ENCODE data around the gene AAGAB.
"Not testable (repeated sequence)": the region's sequence is repeated elsewhere in the genome, so short reads cannot be mapped to it uniquely, and the experiment has no call there.

AAGAB gene

GRCh38 chr15:67170143-67170925, 84.1 kb downstream of the AAGAB start:
- DNase-seq: no peak

- no peak for DNase-seq
Observed at GRCh38 chr15:67168694-67169093, 85.8 kb downstream of the AAGAB start.

DNA sequence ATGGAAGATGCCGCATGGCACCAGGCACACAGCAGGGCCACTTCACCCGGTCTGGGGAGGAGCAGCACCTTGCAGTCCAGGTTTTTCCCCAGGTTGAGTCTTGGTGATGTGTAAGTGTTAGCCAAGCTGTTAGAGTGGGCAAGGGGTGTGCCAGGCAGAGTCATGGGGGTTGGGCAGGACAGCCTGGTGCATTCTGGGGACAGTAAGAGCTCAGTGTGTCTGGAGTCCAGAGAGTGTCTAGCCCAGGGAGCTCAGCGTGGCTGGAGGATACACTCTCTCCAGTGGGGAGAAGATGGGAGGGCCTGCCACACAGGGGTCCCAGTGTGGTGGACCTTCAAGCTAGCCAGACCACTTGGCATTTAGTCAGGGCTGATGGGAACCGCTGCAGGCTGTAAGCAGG, 87.4 kb downstream of the AAGAB start:
- DNase-seq: no peak

DNA sequence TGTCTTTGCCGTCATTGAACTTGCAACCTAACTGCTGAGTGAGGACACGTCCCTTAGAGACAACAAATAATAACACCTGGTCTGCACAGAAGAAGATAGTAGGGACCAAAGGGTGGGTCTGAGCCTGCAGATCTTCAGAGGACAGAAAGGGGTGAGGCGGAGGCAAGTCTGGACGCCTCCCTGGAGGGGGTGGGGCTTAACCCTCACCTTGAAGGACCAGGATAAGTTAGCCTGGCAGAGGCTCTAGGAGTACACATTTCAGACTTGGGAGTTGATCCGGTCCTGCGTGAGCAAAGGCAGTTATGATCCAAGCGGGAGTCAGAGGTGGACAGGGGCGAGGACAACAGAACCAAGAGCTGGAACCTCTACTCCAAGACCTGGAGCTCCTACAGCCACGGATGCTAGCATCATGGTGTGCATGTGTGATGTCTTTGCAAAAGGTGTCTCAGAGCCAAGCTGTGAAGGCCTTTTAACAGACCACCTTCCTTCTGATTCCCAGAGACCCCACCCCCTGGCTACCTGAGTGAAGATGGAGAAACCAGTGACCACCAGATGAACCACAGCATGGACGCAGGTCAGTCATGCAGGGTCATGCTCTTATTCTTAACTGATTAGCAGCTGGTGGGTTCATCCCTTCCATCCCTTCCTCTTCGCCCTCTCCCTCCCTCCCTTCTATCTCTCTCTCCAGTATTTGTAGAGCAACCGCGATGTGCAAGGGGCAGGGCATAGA, 88.0 kb downstream of the AAGAB start:
- no peak for DNase-seq

- DNase-seq: no peak
Observed at GRCh38 chr15:67165254-67166253, 88.9 kb downstream of the AAGAB start.

GRCh38 chr15:67164811-67165253, 89.6 kb downstream of the AAGAB start:
- DNase-seq: no peak

GRCh38 chr15:67164401-67164791, 90.1 kb downstream of the AAGAB start:
- DNase-seq: no peak

- no peak for DNase-seq
Observed at GRCh38 chr15:67163180-67163579, 91.3 kb downstream of the AAGAB start.

DNA sequence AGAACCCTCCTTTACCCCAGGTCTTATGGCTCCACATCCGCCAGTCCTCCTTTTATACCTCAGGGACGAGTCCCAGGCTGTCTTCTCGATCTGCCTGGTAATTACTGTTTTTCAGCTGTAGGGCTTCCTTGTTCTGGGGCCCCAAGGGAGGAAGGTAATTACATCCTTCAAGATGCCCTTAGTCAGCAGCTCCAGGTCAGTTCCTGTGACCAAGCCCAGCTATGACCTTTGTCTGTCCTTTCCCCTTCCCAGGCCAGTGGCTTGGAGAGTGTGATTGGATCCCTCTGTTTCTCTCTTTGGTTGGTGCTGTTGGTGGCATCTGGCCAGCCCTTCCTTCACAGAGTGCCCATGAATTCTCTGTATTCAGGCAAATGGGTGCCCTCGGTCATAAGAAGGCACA, 92.6 kb downstream of the AAGAB start:
- DNase-seq: no peak

GRCh38 chr15:67161412-67161811, 93.0 kb downstream of the AAGAB start:
- no peak for DNase-seq

DNA sequence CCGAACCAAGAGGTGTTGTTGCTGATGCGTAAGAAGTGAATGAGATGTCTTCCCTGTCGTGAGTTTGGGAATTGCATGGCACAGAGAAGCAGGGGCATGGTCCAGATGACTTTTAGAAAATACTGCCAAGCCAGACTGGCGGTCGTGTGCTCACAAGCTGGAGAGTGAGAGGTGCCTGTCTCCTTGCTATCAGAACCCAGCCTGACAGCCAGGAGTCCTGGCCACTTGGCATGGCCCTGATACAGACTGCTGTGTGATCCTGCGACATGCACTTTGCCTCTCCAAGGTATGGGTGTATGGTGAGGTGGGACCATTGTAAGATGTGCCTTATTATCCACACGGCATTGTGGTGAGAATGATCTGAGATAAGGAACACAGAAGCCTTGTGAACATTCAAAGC, 96.1 kb downstream of the AAGAB start:
- DNase-seq: no peak

- DNase-seq: no peak
Observed at GRCh38 chr15:67157521-67158252, 96.8 kb downstream of the AAGAB start.

DNA sequence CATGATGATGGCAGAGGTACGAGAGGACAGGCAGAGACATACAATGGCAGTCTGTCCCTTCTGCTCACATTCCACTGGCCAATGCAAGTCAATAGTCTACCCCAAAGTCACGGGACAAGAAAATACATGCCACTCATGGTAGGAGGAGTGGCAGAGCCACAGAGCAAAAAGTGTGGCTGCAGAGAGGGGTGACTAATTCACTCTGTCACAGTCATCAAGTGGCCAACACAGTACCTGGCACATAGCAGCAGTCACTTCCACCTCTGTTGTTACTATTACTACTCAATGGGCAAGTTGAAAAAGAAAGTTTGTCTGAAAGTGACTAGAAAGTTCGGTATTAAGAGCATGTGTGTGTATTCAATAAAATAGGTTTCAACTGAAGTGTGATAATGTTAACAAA, 97.6 kb downstream of the AAGAB start:
- no peak for DNase-seq

- DNase-seq: no peak
Observed at GRCh38 chr15:67156426-67156825, 98.0 kb downstream of the AAGAB start.

GRCh38 chr15:67154249-67154648, 100.2 kb downstream of the AAGAB start:
- DNase-seq: no peak

DNA sequence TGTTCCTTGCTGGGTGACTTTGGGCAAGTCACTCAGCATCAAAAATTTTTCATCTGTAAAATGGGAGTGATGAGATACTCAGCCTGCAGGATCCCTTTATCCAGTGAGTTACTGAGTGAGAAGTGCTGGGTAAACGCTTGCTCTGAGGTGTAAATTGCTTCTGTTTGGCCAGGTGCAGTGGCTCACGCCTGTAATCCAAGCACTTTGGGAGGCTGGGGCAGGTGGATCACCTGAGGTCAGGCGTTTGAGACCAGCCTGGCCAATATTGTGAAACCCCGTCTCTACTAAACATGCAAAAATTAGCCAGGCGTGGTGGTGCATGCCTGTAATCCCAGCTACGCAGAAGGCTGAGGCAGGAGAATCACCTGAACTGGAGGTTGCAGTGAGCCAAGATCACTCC, 101.4 kb downstream of the AAGAB start:
- DNase-seq: not testable (repeated sequence)

DNA sequence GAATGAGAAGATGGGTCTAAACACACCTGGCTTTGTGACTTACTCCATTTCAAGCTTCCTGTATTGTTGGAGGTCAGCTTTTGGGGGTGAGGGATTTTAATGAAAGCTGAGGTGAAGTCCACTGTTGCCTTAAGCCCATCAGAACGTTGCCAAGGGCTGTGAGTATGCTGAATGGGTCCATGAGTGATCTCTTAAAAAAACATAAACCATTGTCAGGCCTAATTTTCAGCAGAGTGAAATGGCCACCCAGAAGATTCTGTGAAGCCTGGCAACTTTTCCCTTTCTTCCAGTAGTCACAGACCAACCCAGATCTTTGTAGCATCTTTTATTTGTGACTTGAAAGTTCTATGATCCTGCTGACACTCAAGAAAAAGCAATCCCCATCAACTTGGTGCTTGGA, 102.0 kb downstream of the AAGAB start:
- no peak for DNase-seq
